Endothelial cell of umbilical vein (primary cell): ENCODE results near the gene GPANK1. TPM values are rescaled to one million over a fixed set of nuclear protein-coding genes. Genes with fewer than 3 reads are reported as not detected.

Source experiments
- BruUV-seq: library from RNA; stranded (reverse); fragments of 400-500 nt; replicated peaks from 2 replicates; lab custom pipeline; 2021; lab: Mats Ljungman, UMichigan
- CTCF ChIA-PET: fragments of 300-600, 350-600 bp; sonication (Branson Sonifier 250); formaldehyde crosslinking; loops from one replicate; lab custom pipeline; 2021; ENCODE audit warnings: antibody characterized with exemption, inconsistent platforms; lab: Charles Lee
- POLR2A ChIA-PET: fragments of 300-600, 350-600 bp; sonication (Branson Sonifier 250); formaldehyde crosslinking; loops from one replicate; lab custom pipeline; 2021; ENCODE audit warnings: antibody characterized with exemption, inconsistent platforms; lab: Charles Lee
- DNase-seq: peaks from one replicate; pipeline ENCODE4 v3.0.0-alpha.2; 2011; ENCODE audit warnings: low read depth, low spot score
- FAIRE-seq: peaks from 2 replicates; lab custom pipeline; 2011; peaks lifted over from hg19 to GRCh38; lab: Jason Lieb, UNC
- H2AFZ ChIP-seq: 2 replicates; pipeline ENCODE4 v1.6.0; 2012; ENCODE audit warnings: low read depth, low read length, control low read depth, inconsistent platforms
- H3K27ac ChIP-seq: 2 replicates; pipeline ENCODE4 v1.5.1; 2011; ENCODE audit warnings: low read depth, mild to moderate bottlenecking, control low read depth, low read length, moderate library complexity; ENCODE audit not compliant: insufficient read depth
- H3K27me3 ChIP-seq, 2 experiments: 2 replicates each; pipeline versions ENCODE4 v1.6.0 to v1.6.1; 2011; ENCODE audit warnings: low read length in 2 of 2, mixed read lengths in 1 of 2; ENCODE audit not compliant: control insufficient read depth in 2 of 2, insufficient read depth in 2 of 2
- H3K36me3 ChIP-seq, 2 experiments: 2 replicates in 1 of 2; 3 replicates in 1 of 2; pipeline ENCODE4 v1.5.1; 2011; ENCODE audit warnings: low read length in 2 of 2, mild to moderate bottlenecking in 1 of 2, moderate library complexity in 1 of 2; ENCODE audit not compliant: control insufficient read depth in 2 of 2, insufficient read depth in 2 of 2; ENCODE audit errors: extremely low read depth in 1 of 2
- H3K4me1 ChIP-seq: 3 replicates; pipeline ENCODE4 v1.5.1; 2011; ENCODE audit warnings: mild to moderate bottlenecking, low read length; ENCODE audit not compliant: control insufficient read depth, insufficient read depth; ENCODE audit errors: extremely low read depth
- H3K4me2 ChIP-seq: 2 replicates; pipeline ENCODE4 v1.6.1; 2011; ENCODE audit warnings: low read length, control low read depth, mixed read lengths; ENCODE audit not compliant: insufficient read depth
- H3K4me3 ChIP-seq, 3 experiments: fragments of 200-600 bp in 1 of 3; sonication (generic), shearing (Covaris generic) in 1 of 3; replicated peaks in 1 of 3; 2 replicates each; pipeline ENCODE4 v1.5.1; 2011 to 2016; ENCODE audit warnings: control low read depth in 3 of 3, low read length in 3 of 3, mild to moderate bottlenecking in 2 of 3, inconsistent platforms in 1 of 3, low read depth in 1 of 3, moderate library complexity in 1 of 3; ENCODE audit not compliant: insufficient read depth in 1 of 3
- H3K79me2 ChIP-seq: 2 replicates; pipeline ENCODE4 v1.6.0; 2012; ENCODE audit warnings: low read length, inconsistent platforms; ENCODE audit not compliant: control insufficient read depth, insufficient read depth
- H3K9ac ChIP-seq: replicated peaks from 2 replicates; pipeline ENCODE3; 2011; ENCODE audit warnings: low read length, control low read depth; ENCODE audit not compliant: insufficient read depth; ENCODE audit errors: extremely low read depth
- H3K9me1 ChIP-seq: replicated peaks from 3 replicates; pipeline ENCODE4 v1.6.0; 2011; ENCODE audit warnings: mild to moderate bottlenecking, low read length; ENCODE audit not compliant: control insufficient read depth, insufficient read depth; ENCODE audit errors: extremely low read depth
- H3K9me3 ChIP-seq: replicated peaks from 2 replicates; pipeline ENCODE4 v1.5.1; 2012; ENCODE audit warnings: low read length, inconsistent platforms; ENCODE audit not compliant: control insufficient read depth, insufficient read depth
- H4K20me1 ChIP-seq: replicated peaks from 2 replicates; pipeline ENCODE3; 2011; ENCODE audit warnings: mild to moderate bottlenecking, low read length; ENCODE audit not compliant: control insufficient read depth, insufficient read depth; ENCODE audit errors: extremely low read depth
- EZH2 ChIP-seq: IDR thresholded peaks from 2 replicates; pipeline ENCODE4 v1.6.1; 2012; ENCODE audit warnings: borderline replicate concordance, low read depth, mild to moderate bottlenecking, moderate library complexity, low read length, inconsistent platforms; ENCODE audit not compliant: severe bottlenecking
- FOS ChIP-seq: IDR thresholded peaks from 2 replicates; pipeline ENCODE4 v1.6.1; 2011; ENCODE audit warnings: mild to moderate bottlenecking, low read length, moderate library complexity, borderline replicate concordance; ENCODE audit not compliant: insufficient read depth
- GATA2 ChIP-seq: IDR thresholded peaks from 2 replicates; pipeline ENCODE4 v1.7.0; 2011; ENCODE audit warnings: low read depth, mild to moderate bottlenecking, moderate library complexity, mixed read lengths, low read length; ENCODE audit not compliant: insufficient read length, insufficient read depth
- JUN ChIP-seq: IDR thresholded peaks from 2 replicates; pipeline ENCODE4 v1.6.1; 2011; ENCODE audit warnings: borderline replicate concordance, low read depth; ENCODE audit not compliant: insufficient read length, insufficient read depth
- MYC ChIP-seq: IDR thresholded peaks from one replicate; pipeline ENCODE4 v1.6.1; 2011; ENCODE audit warnings: mild to moderate bottlenecking, low read depth, low read length
- POLR2A ChIP-seq: IDR thresholded peaks from 2 replicates; pipeline ENCODE4 v1.6.1; 2012; ENCODE audit warnings: low read depth, mild to moderate bottlenecking, control low read depth, low read length
- POLR2AphosphoS5 ChIP-seq: IDR thresholded peaks from 2 replicates; pipeline ENCODE4 v1.6.1; 2012; ENCODE audit warnings: low read depth, mild to moderate bottlenecking, control low read depth, low read length, moderate library complexity; ENCODE audit not compliant: insufficient read depth
- dilution Hi-C: fragments of 300-500 bp; cut with MboI; formaldehyde crosslinking; loops from one replicate; pipeline ENCODE4 v1.15.0; 2019; ENCODE audit warnings: low sequenced_read_pairs; ENCODE audit not compliant: extremely low pct_ligation_motif_present
- intact Hi-C: fragments of 100-400 bp; cut with micrococcal nuclease; formaldehyde crosslinking; loops from one replicate; pipeline ENCODE4 v1.10.0; 2022
- polyA plus RNA-seq, 4 experiments: library from polyadenylated mRNA; depleted of rRNA in 3 of 4; stranded (reverse) in 3 of 4; unstranded in 1 of 4; fragments of >200 nt; gene quantifications; 2 replicates each; pipeline versions ENCODE4 v1.2.1 to v1.2.3, GENCODE V29; 2011 to 2012; ENCODE audit warnings: missing spikeins in 1 of 4
- total RNA-seq: library from RNA; stranded (reverse); gene quantifications from 2 replicates; pipeline ENCODE4 v1.2.3, GENCODE V29; 2021
- TF ChIP-seq, protein P1 (sequence below): IDR thresholded peaks from 2 replicates; pipeline ENCODE4 v1.6.1; 2011; ENCODE audit not compliant: insufficient read depth, insufficient read length
- TF ChIP-seq, protein P2 (sequence below), 2 donors: IDR thresholded peaks; 1 replicate in 1 of 2; 2 replicates in 1 of 2; pipeline ENCODE4 v1.5.1; 2011; ENCODE audit warnings: low read length in 2 of 2, mild to moderate bottlenecking in 2 of 2, moderate library complexity in 2 of 2, control low read depth in 1 of 2, inconsistent platforms in 1 of 2, low read depth in 1 of 2; ENCODE audit not compliant: insufficient read depth in 1 of 2; ENCODE audit errors: extremely low read depth in 1 of 2

Gene GPANK1
- total and polyA plus RNA-seq, 2 donors (not counting 3 experiments of a cell fraction or from before 2014, with no cell fraction given) = 12.6 to 17.5 TPM

DNA sequence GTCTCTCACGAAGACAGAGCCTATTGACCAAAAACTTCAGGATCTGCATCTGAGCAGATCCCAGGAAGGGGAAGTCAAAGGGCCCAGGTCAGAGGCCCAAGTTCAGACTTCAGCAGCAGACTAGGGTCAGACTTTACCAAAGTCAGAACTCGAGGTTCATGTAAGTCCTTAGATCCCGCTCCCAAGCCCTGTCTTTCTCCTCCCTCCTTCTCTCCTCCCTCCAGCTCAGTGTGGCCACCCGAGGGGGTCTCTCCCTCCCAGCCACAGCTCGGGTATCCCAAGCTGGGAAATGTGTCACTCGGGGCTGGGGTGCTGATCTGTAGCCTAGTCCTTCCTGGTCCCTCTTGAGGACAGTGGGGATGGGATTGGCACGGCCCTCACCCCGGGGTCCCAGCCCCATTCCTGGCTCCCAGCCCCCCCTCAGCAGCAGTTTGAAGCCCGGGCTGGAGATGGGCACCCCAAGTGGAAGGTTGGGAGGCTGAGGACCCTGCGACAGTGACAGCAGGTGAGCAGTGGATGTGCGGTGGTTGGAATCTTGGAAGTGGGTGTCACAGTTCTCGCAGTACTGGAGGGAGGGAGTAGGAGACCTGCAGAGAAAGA, 2.6 kb downstream of the GPANK1 start:
- H3K4me2 ChIP-seq = no peak overlapping the region
- H3K9me1 ChIP-seq = no peaks in the 10 kb centered on the region
- no peak overlapping the region for H3K9ac ChIP-seq
- FAIRE-seq (no peak), DNase-seq (no peak)
- no peak overlapping the region for H2AFZ ChIP-seq
- TF ChIP-seq EZH2 (no peak), GATA2 (no peak), JUN (no peak), MYC (no peak), FOS (no peak), POLR2AphosphoS5 (no peak), POLR2A (no peak)
- TF ChIP-seq, protein P1, sequence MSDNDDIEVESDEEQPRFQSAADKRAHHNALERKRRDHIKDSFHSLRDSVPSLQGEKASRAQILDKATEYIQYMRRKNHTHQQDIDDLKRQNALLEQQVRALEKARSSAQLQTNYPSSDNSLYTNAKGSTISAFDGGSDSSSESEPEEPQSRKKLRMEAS = no peak
- TF ChIP-seq, protein P2, sequence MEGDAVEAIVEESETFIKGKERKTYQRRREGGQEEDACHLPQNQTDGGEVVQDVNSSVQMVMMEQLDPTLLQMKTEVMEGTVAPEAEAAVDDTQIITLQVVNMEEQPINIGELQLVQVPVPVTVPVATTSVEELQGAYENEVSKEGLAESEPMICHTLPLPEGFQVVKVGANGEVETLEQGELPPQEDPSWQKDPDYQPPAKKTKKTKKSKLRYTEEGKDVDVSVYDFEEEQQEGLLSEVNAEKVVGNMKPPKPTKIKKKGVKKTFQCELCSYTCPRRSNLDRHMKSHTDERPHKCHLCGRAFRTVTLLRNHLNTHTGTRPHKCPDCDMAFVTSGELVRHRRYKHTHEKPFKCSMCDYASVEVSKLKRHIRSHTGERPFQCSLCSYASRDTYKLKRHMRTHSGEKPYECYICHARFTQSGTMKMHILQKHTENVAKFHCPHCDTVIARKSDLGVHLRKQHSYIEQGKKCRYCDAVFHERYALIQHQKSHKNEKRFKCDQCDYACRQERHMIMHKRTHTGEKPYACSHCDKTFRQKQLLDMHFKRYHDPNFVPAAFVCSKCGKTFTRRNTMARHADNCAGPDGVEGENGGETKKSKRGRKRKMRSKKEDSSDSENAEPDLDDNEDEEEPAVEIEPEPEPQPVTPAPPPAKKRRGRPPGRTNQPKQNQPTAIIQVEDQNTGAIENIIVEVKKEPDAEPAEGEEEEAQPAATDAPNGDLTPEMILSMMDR (IDR thresholded peaks at IDR 0.05; ENCODE audit: extremely low read depth in 1 of 2, insufficient read depth in 1 of 2, low read depth in 1 of 2, low read length in 2 of 2) = no peak
- POLR2A ChIA-PET = interaction anchor here (2.1 kb wide), 1 partner anchor 10 kb away, joined by 13 read pairs; the partner anchor contains the start of gene BAG6
- no peak overlapping the region for H3K4me3 ChIP-seq
- intact Hi-C loops = loop anchor here (5.0 to 10.0 kb wide), 2 partner anchors 170 to 533 kb away; partner anchors contain the start of genes GPSM3 and PBX2
- H3K9me3 ChIP-seq = no peaks in the 10 kb centered on the region
- H3K4me1 ChIP-seq = peaks cover 50% of the 10 kb centered on the region
- dilution Hi-C loops = no loop called here
- CTCF ChIA-PET = interaction anchor here (1.0 to 5.7 kb wide), 2 partner anchors 10 to 160 kb away, joined by 4 to 38 read pairs; partner anchors contain the start of gene BAG6
- no peak overlapping the region for H3K27ac ChIP-seq
- peaks cover 40% of the 10 kb centered on the region for H3K79me2 ChIP-seq
- H3K27me3 ChIP-seq = no peaks in the 10 kb centered on the region
- H3K36me3 ChIP-seq = peaks cover 2 to 3% of the 10 kb centered on the region in 2 experiments
- BruUV-seq = no TSS peak
- H4K20me1 ChIP-seq = no peaks in the 10 kb centered on the region
